Muscle of leg (tissue), 11 donors: ENCODE results near the gene PDLIM7. TPM values are rescaled to one million over a fixed set of nuclear protein-coding genes. Genes with fewer than 3 reads are reported as not detected.

Source experiments
- DNase-seq: peaks from one replicate; pipeline ENCODE4 v3.0.0; 2013
- H3K27ac ChIP-seq: one replicate; pipeline ENCODE4 v1.5.1; 2013; ENCODE audit warnings: mild to moderate bottlenecking, low read length, control low read depth
- H3K27me3 ChIP-seq: one replicate; pipeline ENCODE4 v1.6.1; 2013; ENCODE audit warnings: low read length; ENCODE audit not compliant: control insufficient read depth, insufficient read depth
- H3K36me3 ChIP-seq: one replicate; pipeline ENCODE4 v1.6.1; 2013; ENCODE audit warnings: low read length; ENCODE audit not compliant: control insufficient read depth, insufficient read depth
- H3K4me1 ChIP-seq: one replicate; pipeline ENCODE4 v1.6.1; 2013; ENCODE audit warnings: low read length; ENCODE audit not compliant: control insufficient read depth, insufficient read depth
- H3K4me3 ChIP-seq: one replicate; pipeline ENCODE4 v1.5.1; 2013; ENCODE audit warnings: low read length, control low read depth
- H3K9me3 ChIP-seq: replicated peaks from 2 replicates; pipeline ENCODE4 v1.6.1; 2013; ENCODE audit warnings: low read depth, low read length; ENCODE audit not compliant: control insufficient read depth
- WGBS: methylation state at CpG from one replicate; pipeline ENCODE4 v1.1.5; 2013; ENCODE audit warnings: missing lambda C conversion rate; ENCODE audit not compliant: insufficient coverage; 5-methylcytosine and 5-hydroxymethylcytosine counted together
- polyA plus RNA-seq, 8 donors: library from polyadenylated mRNA; unstranded; fragments of 120-200 nt; gene quantifications; one replicate each; pipeline versions ENCODE4 v1.2.1 to v1.2.3, GENCODE V29; 2013; ENCODE audit warnings: inconsistent platforms in 1 of 8, low replicate concordance in 1 of 8; ENCODE audit not compliant: insufficient read length in 8 of 8, insufficient read depth in 1 of 8
- total RNA-seq: library from RNA; stranded (reverse); fragments of 120-200 nt; gene quantifications from one replicate; pipeline ENCODE4 v1.2.4, GENCODE V29; 2013

Gene PDLIM7
- total and polyA plus RNA-seq, 9 donors = 97.1 to 458 (median 269) TPM

GRCh38 chr5:177450667-177451424 lies 46.6 kb downstream of the PDLIM7 start:
- Histone ChIP-seq H3K4me3 (no peak overlapping the region), H3K36me3 (no peaks in the 10 kb centered on the region), H3K4me1 (peaks cover 41% of the 10 kb centered on the region), H3K27ac (no peak overlapping the region), H3K9me3 (no peaks in the 10 kb centered on the region), H3K27me3 (peaks cover 50% of the 10 kb centered on the region)
- WGBS = 79% methylated on average over 8 of the region's 10 CpGs
- peak; percentile 57 for DNase-seq

DNA sequence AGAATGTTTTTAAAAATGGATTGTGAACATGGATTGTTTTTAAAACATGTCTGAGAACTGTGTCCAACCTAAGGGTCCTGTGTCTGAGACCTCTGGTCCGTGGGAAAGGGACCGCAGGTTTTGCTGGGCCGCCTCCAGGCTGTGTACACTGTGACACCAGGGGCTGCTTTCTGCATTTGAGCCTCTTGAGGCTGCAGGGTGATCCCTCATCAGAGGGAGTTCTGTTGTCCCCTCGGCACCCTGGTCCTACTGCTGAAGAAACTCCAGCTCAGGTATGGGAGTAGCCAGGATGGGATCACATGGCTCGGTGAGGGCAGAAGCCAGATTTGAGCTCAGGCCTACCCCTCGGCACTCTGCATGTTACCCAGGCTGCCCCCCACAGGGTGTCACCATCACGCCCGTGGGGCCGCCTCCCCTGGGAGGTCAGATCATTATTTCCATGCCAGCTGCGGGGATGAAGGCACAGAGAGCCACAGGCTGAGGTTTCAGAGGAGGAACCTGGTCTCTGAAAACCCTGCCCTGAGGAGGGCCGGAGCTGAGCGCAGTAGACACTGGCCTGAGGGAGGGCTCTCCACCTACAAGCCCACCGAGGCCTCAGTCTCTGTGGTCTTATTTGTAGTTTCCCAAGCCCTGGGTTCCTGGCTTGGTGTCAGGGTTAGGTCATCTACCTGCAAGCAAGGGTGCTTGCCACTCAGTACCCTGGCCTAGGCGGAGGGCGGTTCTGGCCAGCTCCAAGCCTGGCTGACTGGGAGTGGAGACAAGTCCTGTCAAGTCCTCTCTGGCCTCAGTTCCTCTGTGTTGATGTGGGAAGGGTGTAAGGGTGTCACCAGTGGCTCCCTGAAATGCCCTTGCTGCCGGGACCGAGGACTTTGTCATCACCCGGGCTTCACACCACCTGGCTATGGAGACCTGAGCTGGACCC lies 48.0 kb downstream of the PDLIM7 start:
- H3K4me1 ChIP-seq = peaks cover 36% of the 10 kb centered on the region
- H3K36me3 ChIP-seq = no peaks in the 10 kb centered on the region
- H3K9me3 ChIP-seq = no peaks in the 10 kb centered on the region
- WGBS = 80% methylated on average over 16 of the region's 18 CpGs
- H3K27me3 ChIP-seq = peaks cover 65% of the 10 kb centered on the region
- no peak overlapping the region for H3K27ac ChIP-seq
- H3K4me3 ChIP-seq = no peak overlapping the region
- no peak for DNase-seq

DNA sequence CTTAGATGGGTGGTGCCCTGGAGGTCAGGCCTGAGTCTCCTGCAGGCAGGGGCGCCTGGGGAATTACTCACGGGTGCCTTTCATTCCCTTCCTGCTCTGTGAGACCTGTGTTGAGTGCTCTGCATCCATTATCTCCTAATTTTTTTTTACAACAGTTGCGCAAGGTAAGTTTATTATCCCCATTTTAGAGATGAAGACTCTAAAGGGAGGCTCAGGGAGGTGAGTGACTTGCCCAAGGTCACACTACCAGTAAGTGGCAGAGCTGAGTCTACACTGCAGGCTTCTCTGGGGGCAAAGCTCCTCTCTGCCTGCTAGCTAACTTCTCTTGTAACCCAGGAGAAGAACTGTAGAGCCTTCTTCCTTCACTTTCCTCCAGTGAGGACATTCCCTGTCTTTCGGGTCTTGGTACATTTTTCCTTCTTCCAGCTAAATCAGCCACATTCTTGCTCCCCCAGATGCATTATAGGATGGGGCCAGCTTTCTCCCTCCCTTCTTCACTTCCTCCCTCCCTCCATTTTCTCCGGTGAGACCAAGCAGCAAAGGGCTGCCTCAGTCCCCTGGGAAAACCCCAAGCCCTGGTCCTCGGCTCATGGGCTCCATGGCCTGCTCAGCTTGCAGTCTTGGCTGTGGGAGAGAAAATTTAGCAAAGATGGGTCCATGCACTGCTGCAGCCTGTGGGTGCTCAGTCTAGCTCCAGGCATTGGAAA lies 49.0 kb downstream of the PDLIM7 start:
- Histone ChIP-seq H3K4me3 (no peak overlapping the region), H3K4me1 (peaks cover 27% of the 10 kb centered on the region), H3K27me3 (peaks cover 57% of the 10 kb centered on the region), H3K9me3 (no peaks in the 10 kb centered on the region), H3K27ac (no peak overlapping the region), H3K36me3 (peaks cover 2% of the 10 kb centered on the region)
- 90% methylated on average over 1 of the region's 6 CpGs for WGBS
- DNase-seq = no peak

GRCh38 chr5:177447611-177448243 lies 49.7 kb downstream of the PDLIM7 start:
- H3K4me3 ChIP-seq = no peak overlapping the region
- whole genome bisulfite sequencing = 23% methylated on average over 14 of the region's 23 CpGs
- H3K36me3 ChIP-seq = peaks cover 8% of the 10 kb centered on the region
- H3K4me1 ChIP-seq = peaks cover 24% of the 10 kb centered on the region
- H3K27me3 ChIP-seq = peaks cover 56% of the 10 kb centered on the region
- H3K27ac ChIP-seq = no peak overlapping the region
- no peaks in the 10 kb centered on the region for H3K9me3 ChIP-seq
- DNase-seq = peak; percentile 46

DNA sequence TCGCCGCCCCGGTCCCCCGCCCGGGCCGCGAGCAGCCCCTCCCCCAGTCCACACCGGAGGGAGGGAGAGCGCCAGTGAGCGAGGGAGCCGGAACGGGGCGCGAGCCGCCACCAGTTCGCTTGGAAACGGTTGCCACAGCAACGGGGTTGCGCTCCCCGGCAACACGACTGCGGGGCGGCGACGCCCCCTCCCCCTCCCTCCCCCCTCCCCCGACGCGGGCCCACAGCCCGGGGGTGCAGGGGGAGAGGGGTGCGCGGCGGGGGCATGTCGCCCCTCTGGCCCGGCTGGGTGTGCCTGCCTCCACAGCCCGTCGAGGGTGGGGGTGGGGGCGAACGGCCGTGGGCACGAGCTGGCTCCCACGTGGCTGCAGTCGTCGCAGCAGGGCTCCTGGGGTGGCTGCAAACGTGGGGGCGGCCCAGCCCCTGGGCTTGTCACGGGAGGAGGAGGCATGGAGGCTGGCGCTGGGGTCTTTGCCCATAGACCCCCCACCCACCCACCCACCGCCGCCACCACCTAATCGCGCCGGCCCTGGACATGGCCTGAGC lies 50.3 kb downstream of the PDLIM7 start:
- peak; percentile 78 for DNase-seq
- Histone ChIP-seq H3K27ac (no peak overlapping the region), H3K4me1 (peaks cover 24% of the 10 kb centered on the region), H3K27me3 (peaks cover 53% of the 10 kb centered on the region), H3K4me3 (peak overlapping the region; percentile 21), H3K36me3 (peaks cover 13% of the 10 kb centered on the region), H3K9me3 (no peaks in the 10 kb centered on the region)
- WGBS = 1% methylated on average over 17 of the region's 52 CpGs

DNA sequence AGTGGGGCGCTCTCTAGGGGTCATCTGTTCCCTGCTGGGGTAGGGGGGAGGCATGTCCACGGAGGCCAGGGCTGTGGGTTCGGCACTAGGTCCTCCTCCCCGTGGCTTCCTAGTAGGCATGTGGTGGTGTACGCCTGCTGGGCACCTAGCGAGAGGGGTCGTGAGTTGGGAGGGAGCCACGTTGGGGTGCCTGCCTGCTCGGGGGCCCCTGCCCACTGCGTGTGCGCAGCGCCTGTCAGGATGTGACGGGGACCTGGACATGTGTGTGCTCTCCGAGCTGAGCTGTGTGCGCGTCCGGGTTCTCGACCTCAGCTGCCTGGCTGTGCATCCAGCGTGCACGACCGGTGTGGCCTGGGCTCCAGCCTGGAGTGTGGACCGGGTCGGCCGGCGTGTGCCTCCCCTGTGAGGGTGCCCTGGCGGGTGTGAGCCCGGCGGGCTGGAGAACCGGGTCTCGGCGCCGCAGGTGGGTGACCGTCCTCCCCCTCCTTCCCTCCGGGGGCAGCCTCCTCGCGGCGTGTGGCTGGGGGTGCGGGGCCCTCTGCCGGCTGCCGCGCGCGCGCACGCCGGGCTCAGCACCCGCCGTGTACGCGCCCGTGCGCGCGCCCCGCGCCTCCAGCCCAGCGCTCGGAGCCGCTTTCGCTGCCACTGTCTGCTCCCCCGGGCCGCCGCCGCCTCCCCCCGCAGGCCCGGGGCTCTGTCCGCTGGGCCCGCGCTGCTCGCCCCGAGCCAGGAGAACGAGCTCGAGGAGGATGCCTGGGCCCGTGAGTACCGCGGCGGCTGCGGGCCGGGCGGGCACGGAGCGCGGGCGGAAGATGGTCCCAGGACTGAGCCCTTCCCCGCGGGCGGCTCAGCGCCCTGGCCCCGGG lies 51.0 kb downstream of the PDLIM7 start, which contains the start of gene PRR7:
PRR7 (plus strand) TSS at position 615 of the 866 bp plus-strand sequence. CDS start 8,254 bp downstream, outside the sequence.
- peak; percentile 81 for DNase-seq
- no peak within 1 kb of the TSS for H3K27ac ChIP-seq
- peaks cover 25% of the 10 kb centered on the region for H3K4me1 ChIP-seq
- H3K9me3 ChIP-seq = no peaks in the 10 kb centered on the region
- H3K27me3 ChIP-seq = peaks cover 49% of the 10 kb centered on the region
- H3K4me3 ChIP-seq = peak within 1 kb of the TSS; percentile 43
- under 1% methylated on average over 83 of the region's 89 CpGs for WGBS
- peaks cover 18% of the 10 kb centered on the region for H3K36me3 ChIP-seq

GRCh38 chr5:177445917-177446199 lies 51.5 kb downstream of the PDLIM7 start:
- DNase-seq = no peak
- 0% methylated on average over 3 of the region's 8 CpGs for WGBS
- Histone ChIP-seq H3K9me3 (no peaks in the 10 kb centered on the region), H3K36me3 (peaks cover 24% of the 10 kb centered on the region), H3K4me1 (peaks cover 30% of the 10 kb centered on the region), H3K27ac (no peak overlapping the region), H3K27me3 (peaks cover 49% of the 10 kb centered on the region), H3K4me3 (peak overlapping the region; percentile 43)

DNA sequence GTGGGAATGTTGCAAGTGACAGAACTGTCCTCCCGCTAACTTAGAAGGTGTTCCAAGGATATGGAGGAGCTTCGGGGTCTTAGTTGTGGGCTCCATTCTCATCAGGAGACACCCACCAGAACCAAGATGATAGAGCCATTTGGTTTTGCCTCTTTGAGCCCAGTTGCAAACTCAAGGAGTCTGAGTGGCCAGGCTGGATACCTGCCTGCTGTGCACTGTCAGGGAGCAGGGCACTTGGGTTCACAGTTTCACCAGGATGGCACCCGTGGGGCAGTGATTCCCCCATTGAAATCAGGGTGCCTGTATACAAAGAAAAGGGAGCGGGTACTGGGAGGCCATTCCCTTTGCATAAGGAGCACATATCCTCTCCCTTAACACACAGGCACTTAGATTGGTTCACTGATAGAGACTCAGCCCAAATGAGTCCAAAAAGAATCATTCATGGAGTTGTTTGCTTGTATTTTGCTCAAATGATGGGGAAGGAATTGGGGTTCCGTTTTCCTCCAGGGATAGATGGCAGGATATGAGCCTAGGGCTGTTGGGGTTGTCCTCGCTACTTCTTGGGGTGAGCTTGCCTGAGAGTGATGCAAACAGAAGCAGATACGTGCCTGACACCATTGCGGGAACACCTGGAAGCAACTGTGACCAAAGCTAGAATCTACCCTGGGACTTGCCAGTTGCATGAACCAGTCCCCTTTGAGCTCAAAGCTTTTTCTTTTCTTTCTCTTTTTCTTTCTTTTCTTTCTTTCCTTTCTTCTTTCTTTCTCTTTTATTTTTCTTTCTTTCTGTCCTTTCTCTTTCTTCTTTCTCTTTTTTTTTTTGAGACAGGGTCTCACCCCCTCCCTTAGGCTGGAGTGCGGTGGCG lies 52.1 kb downstream of the PDLIM7 start:
- peaks cover 29% of the 10 kb centered on the region for H3K4me1 ChIP-seq

More for the DNA sequence above, 52.1 kb downstream of the PDLIM7 start:
- Histone ChIP-seq H3K9me3 (no peaks in the 10 kb centered on the region), H3K27me3 (peaks cover 43% of the 10 kb centered on the region), H3K4me3 (no peak overlapping the region), H3K36me3 (peaks cover 27% of the 10 kb centered on the region), H3K27ac (no peak overlapping the region)
- no peak for DNase-seq
- 42% methylated on average over 5 of the region's 10 CpGs for WGBS
